ENCODE data around the gene HEPACAM. TPM values are rescaled to one million over a fixed set of nuclear protein-coding genes. Genes with fewer than 3 reads are reported as not detected.

HEPACAM gene
- total RNA-seq, 1 donor from 2014 or later = 16.5 TPM

DNA sequence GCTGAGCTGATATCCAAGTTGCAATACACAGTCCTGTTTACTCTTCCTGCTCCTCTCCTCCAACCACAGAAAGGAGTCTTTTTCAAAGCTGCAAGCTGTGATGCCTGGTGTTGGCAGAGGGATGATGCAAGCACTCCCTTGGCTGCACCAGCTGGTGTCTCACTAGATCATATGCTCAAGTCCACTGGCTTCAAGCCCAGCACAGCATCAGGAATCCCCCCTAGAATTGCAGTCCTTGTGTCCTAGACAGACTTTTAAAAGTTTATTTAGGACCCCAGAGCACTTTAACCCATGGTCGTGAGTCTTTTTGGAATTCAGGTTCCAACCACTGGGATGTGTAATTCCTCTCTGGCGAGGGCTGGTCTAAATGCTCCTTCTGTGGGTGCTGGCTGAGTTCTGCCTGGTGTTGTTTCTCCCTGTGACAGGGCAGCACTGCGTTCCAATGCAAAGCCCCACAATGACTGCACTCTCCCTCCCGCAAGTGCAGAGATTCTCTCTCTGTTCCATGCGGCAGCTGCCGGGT is 18.7 kb downstream of the HEPACAM start:
- intact Hi-C loops (cut with DNase I) = no loop called here
- ATAC-seq (no peak), DNase-seq (ENCODE audit: low spot score) (no peak)

DNA sequence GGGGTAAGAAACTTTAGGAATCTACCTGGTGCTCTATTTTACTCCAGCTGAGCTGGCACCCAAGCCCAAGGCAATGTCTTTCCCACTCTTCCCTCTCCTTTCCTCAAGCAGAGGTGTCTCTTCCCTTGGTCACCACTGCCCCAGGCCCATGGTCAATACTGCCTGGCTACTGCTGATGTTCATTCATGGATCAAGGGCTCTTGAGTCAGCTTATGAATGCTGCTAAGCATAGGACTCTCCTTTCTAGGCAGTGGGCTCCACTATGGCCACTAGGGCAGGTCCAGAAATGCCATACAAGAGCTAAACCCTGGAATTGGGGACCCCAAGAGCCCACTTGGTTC is 19.5 kb downstream of the HEPACAM start:
- DNase-seq (ENCODE audit: low spot score) (no peak), ATAC-seq (no peak)
- intact Hi-C loops (cut with DNase I) = no loop called here

DNA sequence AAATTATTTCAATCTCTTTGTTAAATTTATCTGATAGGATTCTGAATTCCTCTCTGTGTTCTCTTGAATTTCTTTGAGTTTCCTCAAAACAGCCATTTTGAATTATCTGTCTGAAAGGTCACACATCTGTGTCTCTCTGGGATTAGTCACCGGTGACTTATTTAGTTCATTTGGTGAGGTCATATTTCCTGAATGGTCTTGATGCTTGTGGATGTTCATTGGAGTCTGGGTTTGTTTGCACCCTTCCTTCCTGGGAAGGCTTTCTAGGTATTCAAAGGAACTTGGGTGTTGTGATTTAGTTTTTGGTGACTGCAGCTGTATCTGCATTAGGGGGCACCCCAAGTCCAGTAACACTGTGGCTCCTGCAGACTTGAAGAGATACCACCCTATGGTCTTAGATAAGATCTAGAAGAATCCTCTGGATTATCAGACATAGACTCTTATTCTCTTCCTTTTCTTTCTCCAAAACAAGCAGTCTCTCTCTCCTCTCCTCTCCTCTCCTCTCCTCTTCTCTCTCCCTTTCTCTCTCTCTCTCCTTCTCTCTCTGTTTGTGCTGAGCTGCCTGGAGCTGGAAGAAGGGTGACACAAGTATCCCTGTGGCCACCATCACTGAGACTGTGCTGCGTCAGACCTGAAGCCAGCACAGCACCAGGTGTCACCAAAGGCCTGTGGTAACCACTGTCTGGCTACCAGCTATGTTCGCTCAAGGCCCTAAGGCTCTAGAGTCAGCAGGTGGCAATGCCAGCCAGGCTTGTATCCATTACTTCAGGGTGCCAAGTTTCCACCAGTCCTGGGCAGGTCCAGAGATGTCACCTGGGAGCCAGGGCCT is 20.1 kb downstream of the HEPACAM start:
- DNase-seq (ENCODE audit: low spot score) (no peak), ATAC-seq (no peak)
- intact Hi-C loops (cut with DNase I) = no loop called here

DNA sequence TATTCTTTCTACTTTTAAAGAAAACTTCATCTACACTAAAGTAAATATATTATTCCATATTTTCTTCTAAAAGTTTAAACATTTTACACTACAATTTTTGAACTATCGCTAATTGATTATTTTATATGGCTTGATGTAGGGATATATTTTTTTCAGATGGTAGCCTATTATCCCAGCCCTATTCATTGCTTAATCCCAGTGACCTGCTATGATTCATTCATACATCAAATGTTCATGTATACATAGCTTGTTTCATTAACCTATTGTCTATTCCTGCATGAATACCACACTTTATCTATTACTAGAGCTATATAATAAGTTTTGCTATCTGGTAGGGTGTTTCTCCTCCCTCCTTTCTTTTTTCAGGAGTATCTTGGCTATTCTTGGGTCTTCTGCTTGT is 33.2 kb downstream of the HEPACAM start:
- DNase-seq (ENCODE audit: low spot score) = no peak
- intact Hi-C loops (cut with DNase I) = no loop called here
- no peak for ATAC-seq

DNA sequence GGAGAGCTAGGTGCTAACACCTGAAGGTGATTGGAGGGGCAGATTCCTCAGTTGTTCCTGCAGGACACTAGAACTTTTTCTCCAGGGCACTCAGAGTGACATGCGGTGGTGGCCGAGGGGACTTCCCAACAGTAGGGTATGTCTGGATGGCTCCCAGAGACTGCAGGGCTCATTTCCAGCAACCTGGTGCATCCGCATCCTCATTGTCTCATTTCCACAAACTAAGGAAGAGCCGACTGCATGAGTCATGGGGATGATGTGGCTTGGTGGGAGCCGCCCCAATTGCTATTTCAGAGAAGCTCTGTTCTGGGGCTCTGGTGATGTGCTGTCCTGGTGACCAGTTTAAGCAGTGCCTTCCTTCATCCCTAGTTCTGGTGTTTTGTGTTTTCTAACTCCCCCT is 35.4 kb downstream of the HEPACAM start:
- intact Hi-C loops (cut with DNase I) = no loop called here
- ATAC-seq (peak; percentile 25), DNase-seq (ENCODE audit: low spot score) (no peak)

DNA sequence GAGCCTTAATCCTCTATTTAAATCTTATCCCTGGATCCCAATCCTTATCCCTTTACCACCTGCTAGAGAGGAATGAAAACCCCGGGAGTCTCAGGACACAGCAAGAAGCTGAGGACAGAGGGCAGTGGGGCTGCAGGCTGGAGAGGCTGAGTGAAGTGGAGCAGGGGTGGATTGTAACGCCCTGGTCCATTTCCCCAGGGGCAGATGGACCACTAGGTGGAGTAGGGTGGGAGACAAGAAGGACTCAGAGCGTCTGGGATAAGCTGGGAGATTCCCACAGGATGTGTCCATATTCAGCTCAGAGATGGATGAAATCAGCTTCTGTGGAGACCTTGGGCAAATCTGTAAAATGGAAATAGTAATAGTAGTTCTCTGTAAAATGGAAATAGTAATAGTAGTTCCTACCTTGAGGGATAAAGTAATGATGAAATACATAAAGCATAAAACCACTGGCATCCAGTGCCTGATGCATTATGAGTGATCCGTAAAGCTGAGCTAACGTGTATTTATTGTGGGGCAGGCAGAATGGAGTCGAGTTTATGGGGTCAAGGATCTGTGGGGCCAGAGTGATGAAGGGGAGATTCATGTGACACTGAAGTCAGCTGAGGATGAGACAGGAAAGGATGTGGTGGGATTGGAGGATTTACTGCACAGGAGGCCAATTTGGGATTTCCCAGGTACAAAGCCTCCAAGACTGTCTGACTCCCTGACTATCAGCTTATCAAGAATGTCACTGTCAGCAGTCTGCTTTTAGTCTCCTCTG is 36.3 kb downstream of the HEPACAM start:
- intact Hi-C loops (cut with DNase I) = no loop called here
- DNase-seq (ENCODE audit: low spot score) (no peak), ATAC-seq (no peak)

DNA sequence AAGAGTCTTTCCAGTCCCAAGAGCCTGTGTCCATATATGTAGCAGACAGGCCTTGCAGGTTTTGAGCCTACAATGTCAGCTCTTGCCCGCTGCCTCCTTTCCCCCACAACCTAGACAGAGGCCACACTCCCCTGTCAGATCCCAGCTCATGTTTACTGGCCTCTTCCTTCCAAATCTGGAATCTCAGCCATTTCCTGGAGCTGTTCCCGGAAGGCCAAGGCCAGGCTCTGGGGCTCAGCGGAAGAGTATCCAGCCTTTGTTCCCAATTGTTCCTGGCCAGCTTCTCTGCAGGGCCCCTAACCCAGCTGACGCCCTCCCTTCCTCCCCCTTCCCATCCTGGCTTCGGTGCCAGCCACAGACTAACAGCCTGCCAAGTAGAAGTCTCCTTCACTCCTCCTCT is 37.1 kb downstream of the HEPACAM start:
- no peak for DNase-seq (ENCODE audit: low spot score)
- intact Hi-C loops (cut with DNase I) = no loop called here
- peak; percentile 19 for ATAC-seq

DNA sequence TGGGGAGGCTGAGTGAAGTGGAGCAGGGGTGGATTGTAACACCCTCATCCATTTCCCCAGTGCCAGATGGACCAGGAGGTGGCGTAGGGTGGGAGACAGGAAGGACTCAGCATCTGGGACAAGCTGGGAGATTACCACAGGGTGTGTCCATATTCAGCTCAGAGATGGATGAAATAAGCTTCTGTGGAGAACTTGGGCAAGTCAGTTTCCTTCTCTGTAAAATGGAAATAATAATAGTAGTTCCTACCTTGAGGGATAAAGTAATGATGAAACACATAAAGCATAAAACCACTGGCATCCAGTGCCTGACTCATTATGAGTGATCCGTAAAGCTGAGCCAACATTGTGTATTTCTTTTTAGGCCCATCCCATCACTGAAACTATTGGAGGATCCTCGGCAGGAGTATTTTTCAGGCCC is 37.6 kb downstream of the HEPACAM start:
- no peak for DNase-seq (ENCODE audit: low spot score)
- intact Hi-C loops (cut with DNase I) = no loop called here
- no peak for ATAC-seq

DNA sequence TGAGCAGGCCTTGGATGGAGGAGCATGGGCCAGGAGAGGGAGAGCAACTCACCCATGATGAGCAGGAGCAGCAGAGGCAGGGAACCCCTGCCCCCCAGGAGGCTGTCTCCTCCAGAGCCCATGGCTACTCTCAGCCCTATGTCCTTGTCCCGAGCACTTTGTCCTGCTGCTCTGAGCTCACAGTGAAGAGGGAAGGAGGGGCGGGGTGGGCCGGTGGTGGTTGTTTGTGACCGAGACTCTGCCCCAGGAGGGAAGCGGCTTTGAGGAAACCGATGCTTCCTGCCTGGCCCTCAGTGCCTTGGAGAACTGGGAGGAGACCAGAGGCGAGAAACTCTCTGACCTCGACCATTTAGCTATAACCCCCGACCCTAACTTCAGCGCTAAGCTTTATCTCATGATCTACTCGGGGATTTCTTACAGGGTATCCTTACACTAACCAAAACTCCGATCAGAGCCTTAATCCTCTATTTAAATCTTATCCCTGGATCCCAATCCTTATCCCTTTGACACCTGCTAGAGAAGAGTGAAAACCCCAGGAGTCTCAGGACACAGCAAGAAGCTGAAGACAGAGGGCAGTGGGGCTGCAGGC is 38.1 kb downstream of the HEPACAM start, which contains the start of gene ROBO4:
TSS of gene ROBO4 (minus strand) at position 192 of the 589 bp plus-strand sequence. CDS start at position 122, 70 bp downstream.
- no peak for DNase-seq (ENCODE audit: low spot score)
- intact Hi-C loops (cut with DNase I) = no loop called here
- ATAC-seq = peak; percentile 56

DNA sequence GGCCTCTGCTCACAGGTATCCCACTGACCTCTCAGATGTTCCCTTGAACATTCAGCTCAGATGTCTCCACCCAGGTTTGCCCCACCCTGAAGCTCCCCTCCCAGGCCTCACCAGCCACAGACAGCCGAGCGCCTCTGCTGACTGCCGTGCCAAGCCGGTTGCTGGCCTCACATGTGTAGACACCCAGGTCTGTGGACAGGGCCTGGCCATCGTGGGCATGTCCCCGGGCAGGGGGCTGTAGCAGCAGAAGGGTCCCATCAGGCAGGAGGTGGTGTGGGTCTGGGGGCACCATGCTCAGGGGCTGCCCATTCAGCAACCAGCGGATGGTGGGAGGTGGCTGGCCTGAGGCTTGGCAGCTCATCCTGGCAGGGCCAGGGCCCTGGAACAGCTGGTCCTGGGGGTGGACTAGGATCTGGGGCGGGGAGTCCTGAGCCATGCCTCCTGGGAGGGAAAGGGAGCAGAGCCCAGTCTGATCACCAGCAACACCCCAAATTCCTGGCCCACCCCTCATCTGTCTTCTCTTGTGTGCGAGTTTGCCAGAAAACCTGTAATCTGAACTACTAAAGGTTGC is 38.9 kb downstream of the HEPACAM start:
- intact Hi-C loops (cut with DNase I) = no loop called here

DNA sequence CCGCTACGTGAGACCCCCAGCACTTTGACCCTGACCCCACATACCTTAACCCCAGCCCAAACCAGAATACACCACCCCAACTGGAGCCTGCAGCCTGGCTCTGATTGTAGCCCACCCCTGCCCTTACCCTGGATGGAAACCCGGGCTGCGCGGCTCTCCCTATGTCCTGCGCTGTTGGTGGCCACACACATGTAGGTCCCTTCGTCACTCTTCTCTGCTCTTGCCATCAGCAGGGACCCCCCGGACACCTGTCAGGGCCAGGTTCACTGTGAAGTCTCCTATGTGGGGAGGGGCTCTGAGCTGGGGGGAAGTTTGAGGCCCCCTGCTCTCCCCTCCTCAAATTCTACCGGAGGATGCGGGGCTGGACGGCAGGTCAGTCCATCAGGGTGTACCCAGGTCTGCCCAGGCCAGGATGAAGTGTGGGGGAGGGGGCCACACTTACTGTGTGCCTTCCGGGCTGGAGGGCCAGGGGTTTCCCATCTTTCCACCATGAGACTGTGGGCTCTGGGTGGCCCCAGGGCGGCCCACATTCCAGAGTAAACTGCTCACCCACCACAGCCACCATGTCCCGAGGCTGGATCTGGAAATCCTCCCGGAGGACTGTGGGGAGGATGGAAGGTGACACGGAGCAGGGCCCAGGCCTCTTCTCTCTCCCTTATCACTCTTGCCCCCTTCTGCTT is 39.6 kb downstream of the HEPACAM start:
- DNase-seq (ENCODE audit: low spot score) = no peak
- intact Hi-C loops (cut with DNase I) = no loop called here
- no peak for ATAC-seq

More for the DNA sequence above, 38.9 kb downstream of the HEPACAM start:
- no peak for DNase-seq (ENCODE audit: low spot score)
- ATAC-seq = peak; percentile 24

DNA sequence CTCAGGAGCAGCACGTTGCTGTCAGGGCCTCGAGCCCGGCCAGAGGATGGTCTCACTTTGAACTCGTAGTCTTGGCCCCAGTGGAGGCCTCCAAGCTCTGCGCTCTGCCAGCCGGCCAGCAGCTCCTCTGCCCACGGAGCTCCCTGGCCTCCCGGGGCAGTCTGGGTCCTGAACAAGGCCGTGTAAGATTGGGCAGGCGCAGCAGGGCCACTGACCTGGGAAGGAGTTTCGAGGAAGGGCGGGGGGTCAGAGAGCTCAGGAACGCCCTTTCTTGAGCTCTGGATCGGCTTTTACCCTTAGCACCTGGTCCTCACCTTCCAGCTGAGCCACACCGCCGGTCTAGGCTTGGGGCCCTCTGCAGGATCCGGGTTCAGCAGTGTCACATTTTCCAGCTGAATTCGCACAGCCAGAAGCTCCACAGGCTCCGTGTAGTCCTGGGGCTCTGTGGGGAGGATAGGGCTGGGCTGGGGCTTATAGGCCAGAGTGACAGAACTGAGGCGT is 40.3 kb downstream of the HEPACAM start:
- intact Hi-C loops (cut with DNase I) = no loop called here
- DNase-seq (ENCODE audit: low spot score) (no peak), ATAC-seq (no peak)

DNA sequence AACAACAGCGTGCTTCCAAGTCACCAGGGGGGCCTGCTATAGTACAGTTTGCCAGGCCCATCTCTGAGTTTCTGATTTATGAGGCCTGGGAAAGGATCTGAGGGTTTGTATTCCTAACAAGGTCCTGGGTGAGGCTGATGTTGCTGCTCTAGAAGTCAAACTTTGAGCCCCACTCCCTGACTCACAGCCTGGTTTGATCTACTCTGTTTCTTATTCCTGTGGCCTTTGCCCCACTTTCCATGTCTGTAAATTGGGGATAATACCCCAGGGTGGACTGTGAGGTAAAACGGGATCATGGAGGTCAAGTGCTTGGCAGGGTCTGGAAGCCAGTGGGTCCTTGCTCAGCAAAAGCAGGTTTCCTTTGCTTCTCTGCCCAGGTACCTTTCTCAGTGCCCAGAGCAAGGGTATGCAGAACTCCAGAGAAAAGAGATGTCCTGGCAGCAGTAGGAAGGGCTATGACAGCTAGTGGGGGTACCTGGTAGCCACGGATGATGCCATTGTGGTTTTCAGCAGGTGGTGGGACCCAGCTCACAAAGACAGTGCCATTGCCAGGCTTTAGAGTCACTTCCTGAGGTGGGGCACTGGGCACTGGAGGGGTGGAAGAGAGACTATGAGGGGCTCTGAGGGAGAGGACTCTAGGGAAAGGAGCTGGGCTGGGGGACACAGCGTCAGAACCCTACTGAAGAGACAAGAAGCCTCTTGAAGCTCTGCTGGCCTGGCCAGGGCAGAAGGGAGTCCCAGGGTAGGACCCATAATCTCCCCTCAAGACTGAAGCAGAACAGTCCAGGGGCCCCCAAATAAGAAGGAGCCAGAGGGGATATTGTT is 41.0 kb downstream of the HEPACAM start:
- ATAC-seq (no peak), DNase-seq (ENCODE audit: low spot score) (no peak)
- intact Hi-C loops (cut with DNase I) = no loop called here

DNA sequence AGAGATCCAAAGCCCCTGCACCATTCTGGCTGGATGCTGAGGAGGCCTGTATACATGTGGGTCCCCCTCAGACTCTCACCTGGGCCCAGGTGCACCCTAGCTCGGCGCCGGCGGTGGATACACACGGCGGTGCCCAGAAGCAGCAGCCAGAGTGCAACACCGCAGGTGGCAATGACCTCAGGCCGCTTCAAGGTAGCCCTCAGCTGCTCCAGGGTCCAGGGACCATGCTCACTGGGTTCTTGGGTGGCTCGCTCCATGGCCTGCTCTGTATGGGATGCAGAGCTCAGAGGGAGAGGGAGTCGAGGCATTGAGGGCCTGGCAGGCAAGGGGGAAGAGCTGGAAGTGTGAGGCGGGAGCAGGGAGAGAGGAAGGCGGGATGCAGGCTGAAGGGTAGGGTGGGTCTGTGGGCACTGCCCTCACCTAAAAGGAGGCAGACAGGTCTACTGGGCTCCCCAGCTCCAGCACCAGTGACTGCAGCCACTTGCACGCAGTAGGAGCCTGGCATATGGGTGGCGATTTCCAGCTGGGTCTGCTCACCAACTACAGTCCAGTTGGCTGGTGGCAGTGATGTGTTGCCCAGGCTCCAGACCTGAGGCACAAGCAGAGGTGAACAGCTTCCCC is 42.0 kb downstream of the HEPACAM start:
- intact Hi-C loops (cut with DNase I) = no loop called here
- no peak for DNase-seq (ENCODE audit: low spot score)
- ATAC-seq = no peak

DNA sequence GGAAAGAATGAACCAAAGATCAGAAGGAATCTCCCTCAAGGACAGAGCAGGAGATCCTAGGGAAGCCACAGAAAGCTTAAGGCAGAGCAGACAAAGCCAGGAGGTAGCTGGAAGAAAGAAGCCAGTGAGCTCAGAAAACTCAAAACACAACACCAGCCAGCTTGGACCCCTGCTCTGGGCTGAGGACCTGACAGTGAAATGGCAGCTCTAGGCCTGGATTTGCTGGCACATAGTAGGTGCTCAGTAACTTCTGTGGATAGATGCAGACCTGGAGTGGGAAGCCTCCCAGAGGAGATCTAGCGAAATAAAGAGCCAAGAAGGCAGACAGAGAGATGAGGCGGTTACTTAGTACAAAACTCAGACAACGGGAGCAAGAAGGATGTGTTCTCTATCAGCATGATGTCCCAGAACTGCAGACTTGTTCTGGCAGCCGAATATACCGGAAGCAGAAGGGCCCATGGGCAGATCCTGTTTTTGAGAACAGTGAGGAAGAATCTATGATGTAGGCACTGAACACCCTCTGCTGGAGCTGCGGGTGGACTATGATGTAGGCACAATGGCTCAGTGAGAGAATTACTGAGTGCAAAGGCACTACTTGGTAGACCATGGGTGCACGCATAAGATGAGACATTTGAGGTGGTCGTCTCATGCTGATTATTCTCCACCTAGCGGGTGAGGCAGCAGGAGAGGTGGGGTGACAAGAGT is 42.9 kb downstream of the HEPACAM start:
- intact Hi-C loops (cut with DNase I) = no loop called here
- ATAC-seq (peak; percentile 40), DNase-seq (ENCODE audit: low spot score) (no peak)

DNA sequence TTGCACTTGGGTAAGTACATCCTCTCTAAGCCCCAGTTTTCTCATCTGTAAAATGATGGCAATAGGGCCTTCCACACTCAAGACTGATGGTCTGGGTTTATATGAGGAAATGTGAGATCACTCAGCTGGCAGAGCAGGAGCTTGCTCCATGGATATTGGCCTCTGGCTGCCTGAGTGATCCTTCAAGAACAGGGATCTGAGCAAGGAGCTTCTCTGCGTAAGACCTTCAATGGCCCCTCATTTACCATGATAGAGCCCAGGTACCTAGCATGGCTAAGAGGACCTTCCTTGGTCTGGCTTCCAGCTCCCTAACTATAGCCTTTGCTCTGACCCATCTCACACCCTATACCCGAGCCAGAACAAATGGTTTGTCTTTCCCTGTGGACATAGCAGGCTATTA is 43.7 kb downstream of the HEPACAM start:
- ATAC-seq = no peak
- no peak for DNase-seq (ENCODE audit: low spot score)
- intact Hi-C loops (cut with DNase I) = no loop called here

DNA sequence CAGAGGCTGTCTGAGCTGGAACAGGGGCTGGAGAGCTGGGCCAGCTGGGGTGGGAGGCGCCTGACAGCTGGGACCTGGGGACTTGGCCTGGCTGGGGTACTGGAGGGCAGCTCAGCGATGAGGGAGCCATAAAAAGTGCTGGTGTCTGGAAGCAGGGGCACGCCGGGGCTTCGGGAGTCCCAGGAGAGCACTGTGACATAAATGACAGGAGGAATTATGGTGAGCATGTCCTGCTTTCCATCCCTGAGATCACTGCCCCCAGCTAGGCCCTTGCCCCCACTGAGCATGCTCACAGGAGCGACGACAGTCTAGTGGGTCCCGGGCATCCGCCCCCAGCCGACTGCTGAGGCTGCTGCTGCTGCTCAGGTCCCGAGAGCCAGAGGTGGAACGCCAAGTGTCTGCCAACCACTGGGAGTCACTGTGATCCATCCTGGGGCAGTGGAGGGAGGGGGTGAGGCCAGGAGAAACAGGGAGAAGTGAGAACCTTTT is 44.4 kb downstream of the HEPACAM start:
- DNase-seq (ENCODE audit: low spot score) (no peak), ATAC-seq (peak; percentile 13)
- intact Hi-C loops (cut with DNase I) = no loop called here

Measured in sciatic nerve (tissue), 2 donors.